Measurements from ENCODE around the gene SGK1.

- TF ChIP-seq CTCF (IDR thresholded peaks at IDR 0.05) (no peak), EP300 (IDR thresholded peaks at IDR 0.05) (no peak), POLR2A (IDR thresholded peaks at IDR 0.05) (no peak), POLR2AphosphoS5 (IDR thresholded peaks at IDR 0.05) (no peak)
Measured at GRCh38 chr6:134201716-134202115, 116.2 kb downstream of the SGK1 start.
